Measurements from ENCODE around the gene IQCH.
"Not testable (repeated sequence)": the region's sequence is repeated elsewhere in the genome, so short reads cannot be mapped to it uniquely, and the experiment has no call there.

The IQCH gene

GRCh38 chr15:67227846-67228245, 26.7 kb upstream of the IQCH start:
- no peaks in the 10 kb centered on the region for H3K9me3 ChIP-seq (ENCODE audit: low read length)
- no peaks in the 10 kb centered on the region for H3K4me1 ChIP-seq (ENCODE audit: insufficient read depth, low read length)
- H3K4me3 ChIP-seq (ENCODE audit: low read length), result no peak overlapping the region
- H3K36me3 ChIP-seq (ENCODE audit: insufficient read depth, low read length), result peaks cover 38% of the 10 kb centered on the region
- no peaks in the 10 kb centered on the region for H3K27me3 ChIP-seq (ENCODE audit: insufficient read depth, low read length)
- H2AFZ ChIP-seq (ENCODE audit: low read depth, low read length), result no peak overlapping the region

DNA sequence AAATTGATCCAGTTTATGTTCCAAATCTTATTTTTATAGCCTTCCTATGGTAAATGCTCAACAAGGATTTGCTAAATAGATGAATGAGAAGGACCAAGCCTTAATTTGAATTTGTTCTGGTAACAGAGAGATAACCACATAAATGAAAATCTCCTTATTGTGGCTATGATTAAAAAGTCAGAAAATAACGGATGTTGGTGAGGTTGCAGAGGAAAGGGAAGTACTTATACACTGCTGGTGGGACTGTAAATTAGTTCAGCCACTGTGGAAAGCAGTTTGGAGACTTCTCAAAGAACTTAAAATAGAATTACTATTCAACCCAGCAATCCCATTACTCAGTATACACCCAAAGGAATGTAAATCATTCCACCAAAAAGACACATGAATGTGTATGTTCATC, 26.3 kb upstream of the IQCH start:
- Histone ChIP-seq H3K4me1 (ENCODE audit: insufficient read depth, low read length) (no peaks in the 10 kb centered on the region), H3K27me3 (ENCODE audit: insufficient read depth, low read length) (no peaks in the 10 kb centered on the region), H3K36me3 (ENCODE audit: insufficient read depth, low read length) (peaks cover 42% of the 10 kb centered on the region), H2AFZ (ENCODE audit: low read depth, low read length) (no peak overlapping the region), H3K4me3 (ENCODE audit: low read length) (no peak overlapping the region), H3K9me3 (ENCODE audit: low read length) (no peaks in the 10 kb centered on the region)

- no peaks in the 10 kb centered on the region for H3K27me3 ChIP-seq (ENCODE audit: insufficient read depth, low read length)
- H3K9me3 ChIP-seq (ENCODE audit: low read length), result no peaks in the 10 kb centered on the region
- peaks cover 51% of the 10 kb centered on the region for H3K36me3 ChIP-seq (ENCODE audit: insufficient read depth, low read length)
- no peak overlapping the region for H2AFZ ChIP-seq (ENCODE audit: low read depth, low read length)
- no peaks in the 10 kb centered on the region for H3K4me1 ChIP-seq (ENCODE audit: insufficient read depth, low read length)
- H3K4me3 ChIP-seq (ENCODE audit: low read length), result no peak overlapping the region
Measured at GRCh38 chr15:67230504-67230903, 24.1 kb upstream of the IQCH start.

GRCh38 chr15:67232591-67232990, 22.0 kb upstream of the IQCH start:
- no peaks in the 10 kb centered on the region for H3K9me3 ChIP-seq (ENCODE audit: low read length)
- H2AFZ ChIP-seq (ENCODE audit: low read depth, low read length), result no peak overlapping the region
- no peaks in the 10 kb centered on the region for H3K27me3 ChIP-seq (ENCODE audit: insufficient read depth, low read length)
- peaks cover 49% of the 10 kb centered on the region for H3K36me3 ChIP-seq (ENCODE audit: insufficient read depth, low read length)
- no peak overlapping the region for H3K4me3 ChIP-seq (ENCODE audit: low read length)
- H3K4me1 ChIP-seq (ENCODE audit: insufficient read depth, low read length), result no peaks in the 10 kb centered on the region

DNA sequence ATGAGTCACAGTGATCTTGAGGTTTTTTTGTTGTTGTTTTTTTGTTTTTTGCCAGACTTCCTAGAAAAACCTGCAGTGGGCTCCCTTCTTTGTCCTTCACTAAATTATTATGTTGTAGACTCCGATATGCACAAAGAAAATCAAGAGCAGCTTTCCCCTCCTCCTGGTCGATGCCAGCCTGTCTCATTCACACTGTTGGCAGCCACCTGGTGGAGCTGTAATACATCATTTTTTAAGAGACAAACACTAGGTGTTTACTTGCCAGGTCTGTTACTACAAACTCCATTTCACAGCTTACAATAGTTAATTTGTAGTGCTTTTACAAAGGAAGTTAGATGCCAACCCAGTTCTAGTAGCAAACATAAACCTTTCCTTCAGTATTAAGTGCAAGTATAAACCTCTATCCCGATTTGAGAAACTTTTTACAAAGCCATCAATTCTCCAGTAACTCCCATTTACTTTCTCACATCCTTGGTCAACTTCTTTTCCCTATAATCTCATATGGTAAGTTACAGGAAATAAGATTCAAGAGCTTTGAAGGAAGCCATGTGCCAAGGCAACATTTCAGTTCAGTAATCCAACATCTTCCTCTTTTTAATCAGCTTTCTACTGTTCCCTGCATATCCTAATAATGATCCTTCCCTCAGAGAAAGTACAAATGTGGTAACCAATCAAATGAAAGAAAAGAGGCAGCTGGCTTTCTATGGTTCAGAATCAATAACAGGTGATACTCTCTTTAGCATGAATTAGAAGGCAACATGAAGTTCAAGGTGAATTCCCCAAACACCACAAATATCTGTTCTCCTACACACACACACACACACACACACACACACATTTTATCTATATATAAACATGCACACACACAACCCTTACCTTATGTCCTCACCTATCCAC, 14.1 kb upstream of the IQCH start:
- H3K36me3 ChIP-seq (ENCODE audit: insufficient read depth, low read length), result peaks cover 2% of the 10 kb centered on the region
- H3K27me3 ChIP-seq (ENCODE audit: insufficient read depth, low read length), result no peaks in the 10 kb centered on the region
- H3K4me1 ChIP-seq (ENCODE audit: insufficient read depth, low read length), result peaks cover 12% of the 10 kb centered on the region
- H3K4me3 ChIP-seq (ENCODE audit: low read length), result no peak overlapping the region
- no peaks in the 10 kb centered on the region for H3K9me3 ChIP-seq (ENCODE audit: low read length)
- H2AFZ ChIP-seq (ENCODE audit: low read depth, low read length), result no peak overlapping the region

DNA sequence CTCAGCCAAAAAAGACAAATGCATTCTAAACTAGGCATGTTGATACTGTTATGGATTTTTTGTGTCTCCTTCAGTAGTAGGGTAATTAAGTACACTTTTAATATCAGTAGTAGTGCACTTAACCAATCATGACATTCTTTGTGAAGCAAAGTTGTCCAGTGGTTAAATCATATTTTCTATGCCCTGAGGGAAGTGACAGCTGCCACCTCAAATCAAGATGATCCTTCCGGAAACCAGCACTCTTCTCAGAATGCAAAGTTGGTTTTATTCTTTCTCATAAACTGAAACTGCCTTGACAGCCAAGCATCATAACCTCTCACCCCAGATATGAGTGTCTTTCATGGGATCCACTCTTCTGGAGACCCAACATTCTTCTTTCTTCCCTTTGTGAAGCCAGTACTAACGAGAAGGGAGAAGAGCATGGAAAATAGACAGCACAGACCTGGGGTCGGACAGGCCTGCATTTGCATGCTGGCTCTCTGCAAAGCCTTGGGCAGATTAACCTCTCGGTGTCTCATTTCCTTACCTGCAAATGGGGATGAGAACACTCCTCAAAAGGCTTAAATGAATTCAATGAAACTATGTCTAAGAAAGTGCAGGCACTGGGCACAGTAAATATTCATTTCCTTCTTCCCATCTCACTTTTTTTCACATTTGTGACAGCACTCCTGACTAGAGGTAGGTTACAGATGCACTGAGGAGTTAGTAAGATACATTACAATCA, 13.3 kb upstream of the IQCH start:
- no peaks in the 10 kb centered on the region for H3K9me3 ChIP-seq (ENCODE audit: low read length)

DNA sequence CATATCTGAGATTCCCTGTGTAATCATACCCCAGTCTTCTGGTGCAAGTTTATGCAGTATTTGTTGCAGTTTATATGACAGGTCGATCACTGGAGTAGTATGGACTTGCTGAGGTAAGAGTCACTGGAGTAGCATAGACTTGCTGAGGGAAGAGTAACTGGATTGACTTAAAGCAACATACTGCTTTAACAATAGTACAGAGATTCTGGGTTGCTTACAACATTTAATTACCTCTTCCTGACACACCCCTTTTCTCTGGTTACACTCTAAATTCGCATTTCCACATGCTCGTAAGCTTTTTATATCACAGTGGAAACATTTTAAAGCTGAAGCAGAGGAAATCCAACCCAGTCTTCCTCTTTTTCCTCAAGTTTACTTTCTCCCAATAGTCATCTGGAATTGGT, 11.9 kb upstream of the IQCH start:
- Histone ChIP-seq H3K9me3 (ENCODE audit: low read length) (no peaks in the 10 kb centered on the region), H3K4me3 (ENCODE audit: low read length) (no peak overlapping the region), H2AFZ (ENCODE audit: low read depth, low read length) (no peak overlapping the region), H3K4me1 (ENCODE audit: insufficient read depth, low read length) (peaks cover 12% of the 10 kb centered on the region), H3K27me3 (ENCODE audit: insufficient read depth, low read length) (no peaks in the 10 kb centered on the region), H3K36me3 (ENCODE audit: insufficient read depth, low read length) (peaks cover 2% of the 10 kb centered on the region)

More for the DNA sequence above, 13.3 kb upstream of the IQCH start:
- Histone ChIP-seq H3K27me3 (ENCODE audit: insufficient read depth, low read length) (no peaks in the 10 kb centered on the region), H2AFZ (ENCODE audit: low read depth, low read length) (no peak overlapping the region), H3K4me3 (ENCODE audit: low read length) (no peak overlapping the region), H3K4me1 (ENCODE audit: insufficient read depth, low read length) (peaks cover 12% of the 10 kb centered on the region), H3K36me3 (ENCODE audit: insufficient read depth, low read length) (peaks cover 2% of the 10 kb centered on the region)

- Histone ChIP-seq H3K36me3 (ENCODE audit: insufficient read depth, low read length) (peaks cover 2% of the 10 kb centered on the region), H3K9me3 (ENCODE audit: low read length) (no peaks in the 10 kb centered on the region), H3K4me3 (ENCODE audit: low read length) (no peak overlapping the region), H3K27me3 (ENCODE audit: insufficient read depth, low read length) (no peaks in the 10 kb centered on the region), H2AFZ (ENCODE audit: low read depth, low read length) (no peak overlapping the region), H3K4me1 (ENCODE audit: insufficient read depth, low read length) (peaks cover 12% of the 10 kb centered on the region)
Measured at GRCh38 chr15:67244971-67245478, 9.6 kb upstream of the IQCH start.

DNA sequence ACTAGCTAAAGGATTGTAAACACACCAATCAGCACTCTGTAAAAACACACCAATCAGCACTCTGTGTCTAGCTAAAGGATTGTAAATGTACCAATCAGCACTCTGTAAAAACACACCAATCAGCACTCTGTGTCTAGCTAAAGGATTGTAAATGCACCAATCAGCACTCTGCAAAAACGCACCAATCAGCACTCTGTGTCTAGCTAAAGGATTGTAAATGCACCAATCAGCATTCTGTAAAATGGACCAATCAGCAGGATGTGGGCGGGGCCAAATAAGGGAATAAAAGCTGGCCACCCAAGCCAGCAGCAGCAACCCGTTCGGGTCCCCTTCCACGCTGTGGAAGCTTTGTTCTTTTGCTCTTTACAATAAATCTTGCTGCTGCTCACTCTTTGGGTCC, 8.0 kb upstream of the IQCH start:
- not testable (repeated sequence) for H3K4me3 ChIP-seq (ENCODE audit: low read length); H2AFZ ChIP-seq (ENCODE audit: low read depth, low read length); H3K9me3 ChIP-seq (ENCODE audit: low read length); H3K36me3 ChIP-seq (ENCODE audit: insufficient read depth, low read length); H3K4me1 ChIP-seq (ENCODE audit: insufficient read depth, low read length); H3K27me3 ChIP-seq (ENCODE audit: insufficient read depth, low read length)

DNA sequence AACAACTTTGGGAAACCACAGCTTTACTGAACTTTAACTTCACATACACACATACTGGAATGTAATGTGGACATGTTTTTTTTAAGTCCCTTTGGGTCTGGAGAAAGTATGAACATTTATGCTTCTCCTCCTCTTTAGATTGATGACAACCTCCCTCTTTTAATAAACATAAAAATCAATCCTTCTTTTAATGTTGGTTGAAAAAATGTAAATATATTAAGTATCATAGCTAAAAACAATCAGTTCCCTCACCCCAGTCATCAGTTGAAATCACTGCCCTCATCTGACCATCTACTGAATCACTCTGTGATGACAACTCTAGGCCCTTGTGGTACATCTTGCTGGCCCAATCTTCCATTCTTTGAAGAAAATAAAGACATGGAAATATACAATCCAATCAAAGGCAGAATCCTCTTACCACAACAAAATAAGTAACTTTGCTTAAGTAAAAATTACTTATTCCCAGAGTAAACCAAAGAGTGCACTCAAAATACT, 6.5 kb upstream of the IQCH start:
- Histone ChIP-seq H3K36me3 (ENCODE audit: insufficient read depth, low read length) (peaks cover 2% of the 10 kb centered on the region), H3K9me3 (ENCODE audit: low read length) (no peaks in the 10 kb centered on the region), H2AFZ (ENCODE audit: low read depth, low read length) (no peak overlapping the region), H3K27me3 (ENCODE audit: insufficient read depth, low read length) (no peaks in the 10 kb centered on the region), H3K4me1 (ENCODE audit: insufficient read depth, low read length) (no peaks in the 10 kb centered on the region), H3K4me3 (ENCODE audit: low read length) (no peak overlapping the region)

GRCh38 chr15:67249830-67250229, 4.8 kb upstream of the IQCH start:
- Histone ChIP-seq H3K4me3 (ENCODE audit: low read length) (no peak overlapping the region), H3K9me3 (ENCODE audit: low read length) (no peaks in the 10 kb centered on the region), H2AFZ (ENCODE audit: low read depth, low read length) (no peak overlapping the region), H3K27me3 (ENCODE audit: insufficient read depth, low read length) (no peaks in the 10 kb centered on the region), H3K36me3 (ENCODE audit: insufficient read depth, low read length) (peaks cover 2% of the 10 kb centered on the region), H3K4me1 (ENCODE audit: insufficient read depth, low read length) (peaks cover 7% of the 10 kb centered on the region)

- peaks cover 10% of the 10 kb centered on the region for H3K4me1 ChIP-seq (ENCODE audit: insufficient read depth, low read length)
- H2AFZ ChIP-seq (ENCODE audit: low read depth, low read length), result no peak overlapping the region
- no peaks in the 10 kb centered on the region for H3K9me3 ChIP-seq (ENCODE audit: low read length)
- no peak overlapping the region for H3K4me3 ChIP-seq (ENCODE audit: low read length)
- H3K36me3 ChIP-seq (ENCODE audit: insufficient read depth, low read length), result no peaks in the 10 kb centered on the region
- no peaks in the 10 kb centered on the region for H3K27me3 ChIP-seq (ENCODE audit: insufficient read depth, low read length)
Measured at GRCh38 chr15:67251318-67251717, 3.3 kb upstream of the IQCH start.

DNA sequence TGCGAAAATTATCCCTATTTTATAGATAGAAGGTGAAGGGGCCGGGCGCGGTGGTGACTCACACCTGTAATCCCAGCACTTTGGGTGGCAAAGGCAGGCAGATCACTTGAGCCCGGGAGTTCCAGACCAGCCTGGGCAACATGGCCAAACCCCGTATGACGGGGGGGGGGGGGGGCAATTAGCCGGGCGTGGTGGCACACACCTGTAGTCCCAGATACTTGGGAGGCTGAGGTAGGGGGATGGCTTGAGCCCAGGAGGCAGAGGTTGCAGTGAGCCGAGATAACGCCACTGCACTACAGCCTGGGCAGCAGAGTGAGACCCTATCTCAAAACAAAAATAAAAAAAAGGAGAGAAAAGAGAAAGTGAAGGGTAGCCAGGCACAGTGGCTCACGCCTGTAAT, 1.5 kb upstream of the IQCH start:
- H3K27me3 ChIP-seq (ENCODE audit: insufficient read depth, low read length), result no peaks in the 10 kb centered on the region
- peak overlapping the region; percentile 96 for H3K4me3 ChIP-seq (ENCODE audit: low read length)
- peaks cover 10% of the 10 kb centered on the region for H3K4me1 ChIP-seq (ENCODE audit: insufficient read depth, low read length)
- H3K9me3 ChIP-seq (ENCODE audit: low read length), result no peaks in the 10 kb centered on the region
- no peak overlapping the region for H2AFZ ChIP-seq (ENCODE audit: low read depth, low read length)
- no peaks in the 10 kb centered on the region for H3K36me3 ChIP-seq (ENCODE audit: insufficient read depth, low read length)

All from neuron (in vitro differentiated cells).